ENCODE measurements around the gene FAM13A.

The FAM13A gene

GRCh38 chr4:89048906-89049601 is 7.9 kb downstream of the FAM13A start:
- TF ChIP-seq EZH2 (optimal IDR thresholded peaks at IDR 0.05; ENCODE audit: low read depth, low read length) (no peak), EZH2phosphoT487 (IDR thresholded peaks at IDR 0.05; ENCODE audit: low read length) (no peak)
- TF ChIP-seq, protein P1, sequence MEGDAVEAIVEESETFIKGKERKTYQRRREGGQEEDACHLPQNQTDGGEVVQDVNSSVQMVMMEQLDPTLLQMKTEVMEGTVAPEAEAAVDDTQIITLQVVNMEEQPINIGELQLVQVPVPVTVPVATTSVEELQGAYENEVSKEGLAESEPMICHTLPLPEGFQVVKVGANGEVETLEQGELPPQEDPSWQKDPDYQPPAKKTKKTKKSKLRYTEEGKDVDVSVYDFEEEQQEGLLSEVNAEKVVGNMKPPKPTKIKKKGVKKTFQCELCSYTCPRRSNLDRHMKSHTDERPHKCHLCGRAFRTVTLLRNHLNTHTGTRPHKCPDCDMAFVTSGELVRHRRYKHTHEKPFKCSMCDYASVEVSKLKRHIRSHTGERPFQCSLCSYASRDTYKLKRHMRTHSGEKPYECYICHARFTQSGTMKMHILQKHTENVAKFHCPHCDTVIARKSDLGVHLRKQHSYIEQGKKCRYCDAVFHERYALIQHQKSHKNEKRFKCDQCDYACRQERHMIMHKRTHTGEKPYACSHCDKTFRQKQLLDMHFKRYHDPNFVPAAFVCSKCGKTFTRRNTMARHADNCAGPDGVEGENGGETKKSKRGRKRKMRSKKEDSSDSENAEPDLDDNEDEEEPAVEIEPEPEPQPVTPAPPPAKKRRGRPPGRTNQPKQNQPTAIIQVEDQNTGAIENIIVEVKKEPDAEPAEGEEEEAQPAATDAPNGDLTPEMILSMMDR (IDR thresholded peaks at IDR 0.05; ENCODE audit: low read length) = no peak
- Histone ChIP-seq H3K79me2 (ENCODE audit: low read length) (no peaks in the 10 kb centered on the region), H4K20me1 (ENCODE audit: insufficient read depth, low read length) (no peaks in the 10 kb centered on the region)

DNA sequence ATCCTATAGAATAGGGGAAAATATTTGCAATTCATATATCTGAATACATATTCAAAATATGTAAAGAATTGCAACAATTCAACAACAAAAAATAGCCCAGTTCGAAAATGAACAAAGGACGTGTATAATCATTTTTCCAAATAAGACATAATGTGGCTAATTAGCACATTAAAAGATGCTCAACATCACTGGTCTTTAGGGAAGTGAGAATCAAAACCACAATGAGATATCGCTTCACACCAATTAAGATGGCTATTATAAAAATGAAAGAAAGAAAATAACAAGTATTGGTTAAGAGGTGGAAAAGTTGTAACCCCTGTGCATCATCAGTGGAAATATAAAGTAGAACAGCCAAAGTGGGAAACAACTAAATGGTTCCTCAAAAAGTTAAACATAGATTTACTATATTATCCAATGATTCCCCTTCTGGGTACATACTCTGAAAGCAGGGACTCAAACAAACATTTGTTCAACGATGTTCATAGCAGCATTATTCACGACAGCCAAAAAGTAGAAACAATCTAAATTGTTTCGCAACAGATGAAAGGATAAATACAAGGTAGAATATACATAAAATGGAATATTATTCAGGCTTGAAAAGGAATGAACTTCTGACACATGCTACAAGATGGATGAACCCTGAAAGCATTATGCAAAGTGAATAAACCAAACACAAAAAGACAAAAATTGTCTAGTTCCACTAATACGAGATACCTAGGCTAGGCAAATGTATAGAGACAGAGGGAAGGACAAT is 12.7 kb downstream of the FAM13A start:
- H3K27me3 ChIP-seq (replicated peaks; ENCODE audit: insufficient read depth, low read length) = no peaks in the 10 kb centered on the region
- no peak for DNase-seq

More at GRCh38 chr4:89048906-89049601, 7.9 kb downstream of the FAM13A start:
- H3K27me3 ChIP-seq (replicated peaks; ENCODE audit: insufficient read depth, low read length) = no peaks in the 10 kb centered on the region
- no peak overlapping the region for H3K9ac ChIP-seq (ENCODE audit: low read length)
- H2AFZ ChIP-seq (ENCODE audit: low read length) = no peak overlapping the region
- H3K9me3 ChIP-seq (replicated peaks; ENCODE audit: insufficient read depth, low read length) = no peaks in the 10 kb centered on the region
- no peak for DNase-seq
- H3K4me3 ChIP-seq (ENCODE audit: low read length) = no peak overlapping the region
- no peak overlapping the region for H3K27ac ChIP-seq (ENCODE audit: low read length)
- no peaks in the 10 kb centered on the region for H3K9me2 ChIP-seq (replicated peaks; ENCODE audit: insufficient read depth, low read length)
- H3K4me2 ChIP-seq (ENCODE audit: low read depth, low read length) = no peak overlapping the region
- H3F3A ChIP-seq (ENCODE audit: insufficient read depth, low read length) = no peaks in the 10 kb centered on the region
- no peaks in the 10 kb centered on the region for H3K36me3 ChIP-seq (replicated peaks; ENCODE audit: insufficient read depth, low read length)
- H3K4me1 ChIP-seq (ENCODE audit: low read length) = no peaks in the 10 kb centered on the region

GRCh38 chr4:89042055-89042454 is 14.9 kb downstream of the FAM13A start:
- Histone ChIP-seq H3K27me3 (replicated peaks; ENCODE audit: insufficient read depth, low read length) (no peaks in the 10 kb centered on the region), H3K9me3 (replicated peaks; ENCODE audit: insufficient read depth, low read length) (no peaks in the 10 kb centered on the region), H3K4me2 (ENCODE audit: low read depth, low read length) (no peak overlapping the region), H2AFZ (ENCODE audit: low read length) (no peak overlapping the region), H3K36me3 (replicated peaks; ENCODE audit: insufficient read depth, low read length) (no peaks in the 10 kb centered on the region), H3K27ac (ENCODE audit: low read length) (no peak overlapping the region), H3K9ac (ENCODE audit: low read length) (no peak overlapping the region), H3K4me3 (ENCODE audit: low read length) (no peak overlapping the region), H3K4me1 (ENCODE audit: low read length) (no peaks in the 10 kb centered on the region), H3F3A (ENCODE audit: insufficient read depth, low read length) (no peaks in the 10 kb centered on the region), H3K9me2 (replicated peaks; ENCODE audit: insufficient read depth, low read length) (no peaks in the 10 kb centered on the region), H4K20me1 (ENCODE audit: insufficient read depth, low read length) (no peaks in the 10 kb centered on the region), H3K79me2 (ENCODE audit: low read length) (no peaks in the 10 kb centered on the region)
- DNase-seq = no peak
- TF ChIP-seq EZH2phosphoT487 (IDR thresholded peaks at IDR 0.05; ENCODE audit: low read length) = no peak
- no peak for TF ChIP-seq EZH2 (optimal IDR thresholded peaks at IDR 0.05; ENCODE audit: low read depth, low read length)
- TF ChIP-seq, protein P1 (IDR thresholded peaks at IDR 0.05; ENCODE audit: low read length) = no peak

More for the DNA sequence above, 12.7 kb downstream of the FAM13A start:
- Histone ChIP-seq H3K79me2 (ENCODE audit: low read length) (no peaks in the 10 kb centered on the region), H2AFZ (ENCODE audit: low read length) (no peak overlapping the region), H3F3A (ENCODE audit: insufficient read depth, low read length) (no peaks in the 10 kb centered on the region), H3K36me3 (replicated peaks; ENCODE audit: insufficient read depth, low read length) (no peaks in the 10 kb centered on the region), H3K9me3 (replicated peaks; ENCODE audit: insufficient read depth, low read length) (no peaks in the 10 kb centered on the region), H3K4me2 (ENCODE audit: low read depth, low read length) (no peak overlapping the region), H3K4me1 (ENCODE audit: low read length) (no peaks in the 10 kb centered on the region), H3K4me3 (ENCODE audit: low read length) (no peak overlapping the region), H3K27ac (ENCODE audit: low read length) (no peak overlapping the region), H3K9ac (ENCODE audit: low read length) (no peak overlapping the region), H3K9me2 (replicated peaks; ENCODE audit: insufficient read depth, low read length) (no peaks in the 10 kb centered on the region), H4K20me1 (ENCODE audit: insufficient read depth, low read length) (no peaks in the 10 kb centered on the region)
- TF ChIP-seq EZH2phosphoT487 (IDR thresholded peaks at IDR 0.05; ENCODE audit: low read length) = no peak
- no peak for TF ChIP-seq EZH2 (optimal IDR thresholded peaks at IDR 0.05; ENCODE audit: low read depth, low read length)
- TF ChIP-seq, protein P1 (IDR thresholded peaks at IDR 0.05; ENCODE audit: low read length) = no peak

All from MM.1S (cell line).